ENCODE results near the gene MXD4.

MXD4 gene

DNA sequence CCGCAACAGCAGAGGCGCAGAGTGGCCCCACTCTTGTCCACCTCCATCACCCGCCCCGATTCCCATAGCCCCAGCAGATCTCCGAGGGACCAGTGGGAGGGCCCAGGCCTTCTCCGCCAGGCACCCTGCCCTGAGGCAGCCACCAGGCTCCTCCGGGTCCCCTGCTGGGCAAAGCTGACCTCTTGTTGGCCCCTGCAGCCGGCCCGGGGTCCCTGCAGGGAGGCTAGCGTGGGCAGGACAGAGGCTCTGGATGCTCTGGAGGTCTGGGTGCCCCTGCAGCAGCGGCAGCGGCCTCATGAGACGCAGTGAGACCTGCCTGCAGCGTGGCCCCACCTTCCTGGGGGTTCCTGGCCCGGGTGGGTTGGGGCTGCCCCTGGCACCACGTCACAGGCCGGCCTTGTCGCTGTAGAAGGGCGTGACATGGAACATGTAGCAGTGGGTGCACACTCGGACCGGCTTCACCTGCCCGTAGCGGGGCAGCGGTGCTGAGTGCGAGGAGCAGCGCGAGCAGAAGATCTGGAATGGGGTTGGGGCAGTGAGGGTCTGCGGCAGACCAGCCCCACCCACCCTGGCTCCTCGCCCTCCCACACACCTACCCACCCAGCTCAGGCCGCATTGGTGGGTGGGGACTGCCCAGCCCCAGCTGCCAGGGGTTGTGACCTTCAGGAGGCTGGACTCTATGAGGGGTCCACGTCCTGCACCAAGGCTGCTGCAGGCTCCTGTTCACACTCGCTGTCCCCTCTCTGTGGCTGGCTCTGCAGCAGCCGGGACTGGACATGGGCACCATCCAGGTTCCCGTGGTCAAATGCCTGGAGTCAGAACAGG, 8.6 kb upstream of the MXD4 start:
- TF ChIP-seq, protein P1, sequence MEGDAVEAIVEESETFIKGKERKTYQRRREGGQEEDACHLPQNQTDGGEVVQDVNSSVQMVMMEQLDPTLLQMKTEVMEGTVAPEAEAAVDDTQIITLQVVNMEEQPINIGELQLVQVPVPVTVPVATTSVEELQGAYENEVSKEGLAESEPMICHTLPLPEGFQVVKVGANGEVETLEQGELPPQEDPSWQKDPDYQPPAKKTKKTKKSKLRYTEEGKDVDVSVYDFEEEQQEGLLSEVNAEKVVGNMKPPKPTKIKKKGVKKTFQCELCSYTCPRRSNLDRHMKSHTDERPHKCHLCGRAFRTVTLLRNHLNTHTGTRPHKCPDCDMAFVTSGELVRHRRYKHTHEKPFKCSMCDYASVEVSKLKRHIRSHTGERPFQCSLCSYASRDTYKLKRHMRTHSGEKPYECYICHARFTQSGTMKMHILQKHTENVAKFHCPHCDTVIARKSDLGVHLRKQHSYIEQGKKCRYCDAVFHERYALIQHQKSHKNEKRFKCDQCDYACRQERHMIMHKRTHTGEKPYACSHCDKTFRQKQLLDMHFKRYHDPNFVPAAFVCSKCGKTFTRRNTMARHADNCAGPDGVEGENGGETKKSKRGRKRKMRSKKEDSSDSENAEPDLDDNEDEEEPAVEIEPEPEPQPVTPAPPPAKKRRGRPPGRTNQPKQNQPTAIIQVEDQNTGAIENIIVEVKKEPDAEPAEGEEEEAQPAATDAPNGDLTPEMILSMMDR (IDR thresholded peaks at IDR 0.05; ENCODE audit: insufficient read depth, low read depth, low read length, missing control alignments), result no peak

DNA sequence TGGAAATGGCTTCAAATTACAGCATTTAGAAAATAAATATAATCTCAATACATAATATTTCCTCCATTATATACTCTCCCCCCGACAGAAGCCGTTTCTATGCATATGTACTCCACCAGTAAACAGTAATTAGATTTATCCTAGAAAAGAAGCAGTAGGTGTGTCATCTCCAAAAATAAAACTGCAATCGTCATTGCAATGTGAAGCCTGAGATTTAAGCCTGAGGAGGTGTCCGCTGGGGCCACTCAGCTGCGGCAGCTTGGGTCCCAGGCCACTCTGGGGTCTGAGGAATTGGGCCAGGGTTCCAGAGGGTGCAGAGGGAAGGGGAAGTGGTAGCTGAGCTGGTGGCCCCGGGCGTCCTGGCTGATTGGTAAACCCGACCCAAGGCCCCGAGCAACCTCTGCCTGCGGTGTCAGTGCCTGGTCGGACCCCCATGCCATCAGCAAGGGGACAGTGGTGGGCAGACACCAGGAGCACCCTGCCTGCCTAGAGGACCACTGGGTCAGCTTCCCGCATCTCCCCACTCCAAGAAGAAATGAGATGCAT, 7.8 kb upstream of the MXD4 start:
- TF ChIP-seq, protein P1 (IDR thresholded peaks at IDR 0.05; ENCODE audit: insufficient read depth, low read depth, low read length, missing control alignments), result no peak
- H3K4me3 ChIP-seq (ENCODE audit: low read length), result no peak overlapping the region
- DNase-seq (ENCODE audit: low read depth), result no peak

More for the DNA sequence above, 8.6 kb upstream of the MXD4 start:
- no peak overlapping the region for H3K4me3 ChIP-seq (ENCODE audit: low read length)
- no peak for DNase-seq (ENCODE audit: low read depth)

DNA sequence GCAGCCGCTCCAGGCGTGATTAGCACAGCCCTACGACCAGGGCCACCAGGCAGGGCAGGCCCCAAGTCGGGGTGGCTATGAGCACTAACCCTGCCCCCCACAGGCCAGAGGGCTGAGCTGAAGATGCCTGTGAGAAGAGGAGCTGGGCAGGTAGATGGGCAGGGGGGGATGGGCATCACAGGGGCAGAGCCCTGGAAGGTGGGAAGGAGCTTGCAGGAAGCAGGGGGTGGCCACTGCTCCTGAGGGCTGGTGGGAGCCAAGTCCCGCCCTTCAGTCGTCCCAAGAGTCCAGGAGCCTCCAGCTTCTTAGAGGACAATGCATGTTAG, 7.3 kb upstream of the MXD4 start:
- no peak for DNase-seq (ENCODE audit: low read depth)
- no peak overlapping the region for H3K4me3 ChIP-seq (ENCODE audit: low read length)
- TF ChIP-seq, protein P1 (IDR thresholded peaks at IDR 0.05; ENCODE audit: insufficient read depth, low read depth, low read length, missing control alignments), result no peak

DNA sequence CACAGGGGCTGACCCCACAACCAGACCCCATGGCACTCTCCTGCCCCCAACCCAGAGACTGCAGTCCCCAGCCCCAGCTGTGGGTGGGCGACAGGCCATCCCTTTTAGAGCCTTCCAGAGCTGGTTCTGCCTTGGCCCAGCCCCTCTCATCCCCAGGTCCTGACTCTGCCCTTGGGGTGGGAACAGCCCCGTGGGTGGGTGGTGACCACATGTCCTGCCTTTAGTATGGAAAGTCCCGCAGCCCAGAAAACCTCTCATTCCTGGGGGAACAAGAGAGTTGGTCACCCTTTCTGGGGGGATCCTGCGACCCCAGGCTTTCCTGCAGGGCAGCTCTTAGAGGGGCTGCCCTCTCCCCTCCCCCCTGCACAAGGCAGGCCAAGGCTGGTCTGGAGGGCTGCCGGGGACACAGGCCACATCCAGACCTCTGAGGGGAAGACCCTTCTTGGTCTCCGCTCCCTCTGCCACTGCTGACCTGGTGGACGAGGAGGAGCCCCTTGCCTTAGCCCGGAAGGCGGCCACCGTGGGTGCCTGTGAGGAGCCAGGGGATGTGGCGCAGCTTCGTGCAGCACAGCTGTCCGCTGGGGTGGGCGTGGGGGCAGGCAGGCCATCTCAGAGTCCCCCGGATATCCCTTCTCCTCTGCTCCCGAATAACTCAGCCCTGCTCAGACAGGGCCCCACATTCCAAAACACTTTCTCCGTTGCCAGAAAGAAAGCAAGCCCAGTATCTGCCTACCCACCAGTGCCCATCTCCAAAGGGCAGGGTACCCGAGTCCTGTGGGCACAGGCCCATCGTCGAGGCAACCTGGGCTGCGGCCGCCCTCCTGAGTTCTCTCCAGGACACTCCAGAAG, 6.7 kb upstream of the MXD4 start:
- no peak overlapping the region for H3K4me3 ChIP-seq (ENCODE audit: low read length)
- TF ChIP-seq, protein P1 (IDR thresholded peaks at IDR 0.05; ENCODE audit: insufficient read depth, low read depth, low read length, missing control alignments), result no peak
- DNase-seq (ENCODE audit: low read depth), result no peak

DNA sequence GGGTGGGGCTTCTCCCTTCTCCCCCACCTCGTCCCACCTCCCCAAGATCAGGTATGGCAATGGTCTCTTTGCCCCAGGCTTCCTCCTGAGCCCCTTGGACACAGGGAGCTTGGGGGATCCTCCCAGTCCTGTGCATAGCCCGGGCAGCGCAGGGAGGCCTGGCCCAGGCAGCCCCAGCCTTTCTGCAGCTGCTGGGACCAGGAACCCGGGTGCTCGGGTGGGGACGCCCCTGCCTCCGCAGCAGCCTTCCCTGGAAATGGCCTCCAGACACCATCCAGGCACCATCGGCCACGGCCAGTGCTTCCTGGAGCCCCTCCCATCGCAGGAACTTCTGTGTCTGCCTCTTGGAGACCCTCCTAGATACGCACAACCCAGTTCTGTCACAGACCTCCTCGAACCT, 5.9 kb upstream of the MXD4 start:
- no peak for DNase-seq (ENCODE audit: low read depth)
- TF ChIP-seq, protein P1 (IDR thresholded peaks at IDR 0.05; ENCODE audit: insufficient read depth, low read depth, low read length, missing control alignments), result no peak
- no peak overlapping the region for H3K4me3 ChIP-seq (ENCODE audit: low read length)

- DNase-seq (ENCODE audit: low read depth), result no peak
- no peak overlapping the region for H3K4me3 ChIP-seq (ENCODE audit: low read length)
- TF ChIP-seq, protein P1 (IDR thresholded peaks at IDR 0.05; ENCODE audit: insufficient read depth, low read depth, low read length, missing control alignments), result no peak
These were observed 5.5 kb upstream of the MXD4 start for GRCh38 chr4:2267320-2267811.

Data from epithelial cell of esophagus (primary cell).